HCT116 (cell line): ENCODE measurements around the gene TMEM256. TPM values are rescaled to one million over a fixed set of nuclear protein-coding genes. Genes with fewer than 3 reads are reported as not detected.

ENCODE experiments used
- ATAC-seq: fragments of 200-7000 bp; cut with Tn5 transposase; 2 replicates; pipeline ENCODE4 v1.9.1; 2020; ENCODE audit warnings: mild to moderate bottlenecking, moderate library complexity
- BruUV-seq: library from RNA; stranded (reverse); fragments of 400-500 nt; replicated peaks from 2 replicates; lab custom pipeline; 2021; lab: Mats Ljungman, UMichigan
- CTCF ChIA-PET: fragments of 300-600 bp; sonication (Branson Sonifier 250); formaldehyde crosslinking; loops from one replicate; lab custom pipeline; 2021; ENCODE audit warnings: antibody characterized with exemption; lab: Charles Lee
- POLR2A ChIA-PET: fragments of 300-600, 350-600 bp; sonication (Branson Sonifier 250); formaldehyde crosslinking; loops from one replicate; lab custom pipeline; 2021; ENCODE audit warnings: antibody characterized with exemption; lab: Charles Lee
- RAD21 ChIA-PET, 2 experiments: fragments of 300-600 bp; sonication (Branson Sonifier 250); formaldehyde crosslinking; loops; one replicate each; lab custom pipeline; 2023; ENCODE audit warnings: low total read pairs in 2 of 2; ENCODE audit not compliant: uncharacterized antibody in 2 of 2, unreplicated experiment in 2 of 2, low non-redundant PET in 1 of 2; lab: Charles Lee
- DNase-seq: peaks from one replicate; pipeline ENCODE4 v3.0.0-alpha.2; 2010; ENCODE audit warnings: low read depth, low spot score
- H2AFZ ChIP-seq: fragments of 200-600 bp; shearing (Covaris generic), sonication (generic); 2 replicates; pipeline ENCODE4 v1.6.1; 2017; ENCODE audit warnings: low read depth, mixed run types, mixed read lengths, antibody characterized with exemption, low read length; ENCODE audit not compliant: poor library complexity, severe bottlenecking
- H3K27ac ChIP-seq: 2 replicates; pipeline ENCODE4 v1.5.1; 2012; ENCODE audit warnings: low read depth, low read length
- H3K27me3 ChIP-seq: fragments of 200-600 bp; sonication (generic); 2 replicates; pipeline ENCODE4 v1.6.1; 2016; ENCODE audit warnings: mixed run types, low read length, mixed read lengths; ENCODE audit not compliant: insufficient read depth
- H3K36me3 ChIP-seq, 2 experiments: fragments of 200-500 bp in 1 of 2; fragments of 200-600 bp in 1 of 2; sonication (Bioruptor generic) in 1 of 2; sonication (generic) in 1 of 2; 2 replicates each; pipeline versions ENCODE4 v1.5.1 to v1.6.1; 2014 to 2016; ENCODE audit warnings: low read length in 2 of 2, inconsistent platforms in 1 of 2, mixed read lengths in 1 of 2, mixed run types in 1 of 2; ENCODE audit not compliant: insufficient read depth in 2 of 2, control insufficient read depth in 1 of 2
- H3K4me1 ChIP-seq, 2 experiments: fragments of 200-600 bp in 1 of 2; sonication (generic) in 1 of 2; 2 replicates each; pipeline versions ENCODE4 v1.5.1 to v1.6.1; 2012 to 2017; ENCODE audit warnings: low read length in 2 of 2, inconsistent platforms in 1 of 2, mild to moderate bottlenecking in 1 of 2, mixed read lengths in 1 of 2, mixed run types in 1 of 2, moderate library complexity in 1 of 2; ENCODE audit not compliant: insufficient read depth in 2 of 2, control insufficient read depth in 1 of 2
- H3K4me2 ChIP-seq: fragments of 200-600 bp; sonication (generic); 2 replicates; pipeline ENCODE4 v1.6.1; 2017; ENCODE audit warnings: mixed run types, low read length, mixed read lengths
- H3K4me3 ChIP-seq, 2 experiments: fragments of 200-600 bp in 1 of 2; sonication (generic) in 1 of 2; replicated peaks in 1 of 2; 2 replicates each; pipeline ENCODE4 v1.5.1; 2011 to 2016; ENCODE audit warnings: low read length in 2 of 2, control low read depth in 1 of 2, low read depth in 1 of 2, mild to moderate bottlenecking in 1 of 2, mixed read lengths in 1 of 2, mixed run types in 1 of 2
- H3K79me2 ChIP-seq: fragments of 200-600 bp; sonication (generic); 2 replicates; pipeline ENCODE4 v1.6.1; 2017; ENCODE audit warnings: mild to moderate bottlenecking, mixed run types, low read length, moderate library complexity, mixed read lengths; ENCODE audit not compliant: insufficient read depth
- H3K9ac ChIP-seq: fragments of 200-600 bp; sonication (generic); 2 replicates; pipeline ENCODE4 v1.6.1; 2016; ENCODE audit warnings: low read length, mixed read lengths
- H3K9me2 ChIP-seq: fragments of 200-600 bp; sonication (generic), shearing (Covaris generic); 2 replicates; pipeline ENCODE4 v1.6.1; 2017; ENCODE audit warnings: mixed run types, mild to moderate bottlenecking, moderate library complexity; ENCODE audit not compliant: insufficient read depth
- H3K9me3 ChIP-seq, 2 experiments: fragments of 200-500 bp in 1 of 2; fragments of 200-600 bp in 1 of 2; sonication (Bioruptor generic) in 1 of 2; sonication (generic) in 1 of 2; 2 replicates each; pipeline ENCODE4 v1.6.1; 2014 to 2017; ENCODE audit warnings: low read length in 2 of 2, mixed read lengths in 2 of 2, inconsistent platforms in 1 of 2, low read depth in 1 of 2, mild to moderate bottlenecking in 1 of 2, mixed run types in 1 of 2, moderate library complexity in 1 of 2; ENCODE audit not compliant: control insufficient read depth in 1 of 2, insufficient read depth in 1 of 2
- H4K20me1 ChIP-seq: fragments of 200-600 bp; sonication (generic), shearing (Covaris generic); 2 replicates; pipeline ENCODE4 v1.6.1; 2017; ENCODE audit warnings: mixed run types, mild to moderate bottlenecking, moderate library complexity; ENCODE audit not compliant: insufficient read depth
- CBX3 ChIP-seq: IDR thresholded peaks from 2 replicates; pipeline ENCODE4 v1.6.1; 2012; ENCODE audit warnings: low read depth
- CEBPB ChIP-seq: IDR thresholded peaks from 2 replicates; pipeline ENCODE4 v1.6.1; 2012; ENCODE audit warnings: low read depth
- CTCF ChIP-seq, 3 experiments: fragments of 200-600 bp in 1 of 3; sonication (generic) in 1 of 3; IDR thresholded peaks in 2 of 3; conservative IDR thresholded peaks in 1 of 3; 2 replicates each; pipeline ENCODE4 v1.5.1; 2012 to 2017; ENCODE audit warnings: low read depth in 2 of 3, low read length in 2 of 3, antibody characterized with exemption in 1 of 3, borderline replicate concordance in 1 of 3, control low read depth in 1 of 3, mild to moderate bottlenecking in 1 of 3, mixed read lengths in 1 of 3, mixed run types in 1 of 3, moderate library complexity in 1 of 3; ENCODE audit not compliant: insufficient read depth in 1 of 3
- EGR1 ChIP-seq: IDR thresholded peaks from 2 replicates; pipeline ENCODE4 v1.6.1; 2012; ENCODE audit warnings: low read depth
- ELF1 ChIP-seq: IDR thresholded peaks from 2 replicates; pipeline ENCODE4 v1.6.1; 2012; ENCODE audit warnings: low read depth, borderline replicate concordance
- EZH2 ChIP-seq: fragments of 200-600 bp; sonication (generic); IDR thresholded peaks from 2 replicates; pipeline ENCODE4 v1.6.1; 2017; ENCODE audit warnings: antibody characterized with exemption, mixed run types
- REST ChIP-seq: IDR thresholded peaks from 2 replicates; pipeline ENCODE4 v1.6.1; 2012; ENCODE audit warnings: low read depth
- SP1 ChIP-seq: IDR thresholded peaks from 2 replicates; pipeline ENCODE4 v1.6.1; 2012; ENCODE audit warnings: low read depth
- SRF ChIP-seq: IDR thresholded peaks from 2 replicates; pipeline ENCODE4 v1.6.1; 2012; ENCODE audit warnings: low read depth
- TCF7L2 ChIP-seq: IDR thresholded peaks from 2 replicates; pipeline ENCODE4 v1.7.0; 2011; ENCODE audit warnings: borderline replicate concordance, inconsistent platforms; ENCODE audit not compliant: insufficient read depth, insufficient read length; ENCODE audit errors: extremely low read depth
- ZBTB33 ChIP-seq: IDR thresholded peaks from 2 replicates; pipeline ENCODE4 v1.6.1; 2011; ENCODE audit warnings: mild to moderate bottlenecking, low read length, moderate library complexity; ENCODE audit not compliant: insufficient replicate concordance; ENCODE audit errors: extremely low read depth
- ZFX ChIP-seq: fragments of 450-650 bp; IDR thresholded peaks from 2 replicates; pipeline ENCODE4 v1.6.1; 2017
- ZNF274 ChIP-seq: fragments of 200-500 bp; sonication (Bioruptor generic); IDR thresholded peaks from 2 replicates; pipeline ENCODE4 v1.6.1; 2014; ENCODE audit warnings: mild to moderate bottlenecking, low read depth, low read length, inconsistent platforms
- intact Hi-C: fragments of 100-400 bp; cut with micrococcal nuclease; formaldehyde crosslinking; loops from 2 replicates; pipeline ENCODE4 v1.10.0; 2022
- total RNA-seq: library from RNA; stranded (reverse); gene quantifications from one replicate; pipeline ENCODE4 v1.2.1, GENCODE V29; 2021; ENCODE audit not compliant: unreplicated experiment

Gene TMEM256
- total RNA-seq, 1 experiment from 2014 or later: 110 TPM

- TF ChIP-seq ZBTB33 (no peak), CTCF (IDR thresholded peaks at IDR 0.05 in 2 of 3, conservative IDR thresholded peaks at IDR 0.05 in 1 of 3; ENCODE audit: borderline replicate concordance in 1 of 3, insufficient read depth in 1 of 3, low read depth in 2 of 3, low read length in 2 of 3) (no peak), SRF (no peak), EGR1 (no peak)
Observed at GRCh38 chr17:7407485-7408251, 3.8 kb upstream of the TMEM256 start, which contains the start of gene NLGN2 (continued).

GRCh38 chr17:7407082-7407481 is 3.2 kb upstream of the TMEM256 start:
- Histone ChIP-seq H3K4me1 (peaks cover 13 to 22% of the 10 kb centered on the region in 2 experiments), H3K79me2 (peaks cover 8% of the 10 kb centered on the region), H3K4me2 (no peak overlapping the region), H3K4me3 (no peak overlapping the region), H4K20me1 (no peaks in the 10 kb centered on the region), H3K36me3 (peaks cover 0 to 6% of the 10 kb centered on the region in 2 experiments; a peak in 1 of 4 replicates), H3K27me3 (no peaks in the 10 kb centered on the region), H3K9me2 (no peaks in the 10 kb centered on the region), H2AFZ (no peak overlapping the region), H3K9ac (no peak overlapping the region), H3K9me3 (no peaks in the 10 kb centered on the region), H3K27ac (no peak overlapping the region)
- intact Hi-C loops: no loop called here
- ChIA-PET POLR2A (interaction anchor here (0.6 kb wide), 1 partner anchor 140 kb away, joined by 6 read pairs; no protein-coding TSS in a partner anchor), RAD21 (no interaction called here), CTCF (interaction anchor here (1.1 kb wide), 1 partner anchor 30 kb away, joined by 4 read pairs; no protein-coding TSS in a partner anchor)
- no peak for DNase-seq
- BruUV-seq: no TSS peak
- ATAC-seq: no peak
- TF ChIP-seq CEBPB: no peak
- TF ChIP-seq ZNF274: no peak
- no peak for TF ChIP-seq EGR1
- no peak for TF ChIP-seq REST
- no peak for TF ChIP-seq CTCF (IDR thresholded peaks at IDR 0.05 in 2 of 3, conservative IDR thresholded peaks at IDR 0.05 in 1 of 3; ENCODE audit: borderline replicate concordance in 1 of 3, insufficient read depth in 1 of 3, low read depth in 2 of 3, low read length in 2 of 3)
- no peak for TF ChIP-seq SP1
- TF ChIP-seq TCF7L2: no peak
- no peak for TF ChIP-seq ELF1
- TF ChIP-seq CBX3: no peak
- TF ChIP-seq ZFX: no peak
- no peak for TF ChIP-seq EZH2
